NCI-H2081 treated with DMSO at 0.1 percent for 48 hours (cell line): Measurements from ENCODE around the gene CAPN14.

ENCODE experiments used
- DNase-seq: peaks from one replicate; lab custom pipeline; 2025; lab: John Stamatoyannopoulos, UW

The CAPN14 gene

GRCh38 chr2:31243053-31243452, 25.7 kb upstream of the CAPN14 start:
- DNase-seq: no peak

- DNase-seq: no peak
These were observed 24.4 kb upstream of the CAPN14 start for GRCh38 chr2:31241625-31242270.

- no peak for DNase-seq
These were observed 23.4 kb upstream of the CAPN14 start for GRCh38 chr2:31240381-31241365.

- DNase-seq: no peak
These were observed 22.4 kb upstream of the CAPN14 start for GRCh38 chr2:31239593-31240177.

GRCh38 chr2:31238906-31239592, 21.7 kb upstream of the CAPN14 start:
- DNase-seq: no peak

- DNase-seq: no peak
These were observed 21.0 kb upstream of the CAPN14 start for GRCh38 chr2:31238126-31238905.

- no peak for DNase-seq
These were observed 20.2 kb upstream of the CAPN14 start for GRCh38 chr2:31237348-31238017.

- DNase-seq: no peak
These were observed 19.3 kb upstream of the CAPN14 start for GRCh38 chr2:31236433-31237205.

GRCh38 chr2:31235504-31235902, 18.2 kb upstream of the CAPN14 start:
- no peak for DNase-seq

GRCh38 chr2:31234683-31235503, 17.6 kb upstream of the CAPN14 start:
- DNase-seq: no peak

GRCh38 chr2:31233741-31234682, 16.7 kb upstream of the CAPN14 start, which contains the start of gene EHD3:
EHD3 (plus strand) TSS chr2:31234152; CDS start chr2:31234622, 470 bp downstream.
- peak; percentile 81 for DNase-seq

- DNase-seq: no peak
These were observed 15.9 kb upstream of the CAPN14 start for GRCh38 chr2:31233231-31233630.

GRCh38 chr2:31232586-31232985, 15.3 kb upstream of the CAPN14 start:
- DNase-seq: no peak

- DNase-seq: no peak
These were observed 14.4 kb upstream of the CAPN14 start for GRCh38 chr2:31231571-31232302.

- no peak for DNase-seq
These were observed 13.4 kb upstream of the CAPN14 start for GRCh38 chr2:31230751-31231150.

GRCh38 chr2:31228717-31229116, 11.4 kb upstream of the CAPN14 start:
- DNase-seq: no peak

- peak; percentile 12 for DNase-seq
These were observed 10.4 kb upstream of the CAPN14 start for GRCh38 chr2:31227711-31228125.
